H1 (cell line): ENCODE data around the gene SEMA6D. TPM values are rescaled to one million over a fixed set of nuclear protein-coding genes. Genes with fewer than 3 reads are reported as not detected.

ENCODE experiments used
- CTCF ChIA-PET: fragments of 300-600 bp; sonication (Branson Sonifier 250); formaldehyde crosslinking; loops from one replicate; lab custom pipeline; 2021; ENCODE audit not compliant: partially characterized antibody; lab: Charles Lee
- POLR2A ChIA-PET: fragments of 300-600 bp; sonication (Branson Sonifier 250); formaldehyde crosslinking; loops from one replicate; lab custom pipeline; 2021; ENCODE audit warnings: inconsistent platforms; ENCODE audit not compliant: partially characterized antibody; lab: Charles Lee
- DNase-seq, 2 experiments: peaks; one replicate each; pipeline versions ENCODE4 v3.0.0 to v3.0.0-alpha.2; 2010 to 2022; ENCODE audit warnings: low spot score in 2 of 2, low read depth in 1 of 2, mixed read lengths in 1 of 2
- FAIRE-seq: peaks from 2 replicates; lab custom pipeline; 2011; peaks lifted over from hg19 to GRCh38; lab: Jason Lieb, UNC
- H2AFZ ChIP-seq: 2 replicates; pipeline ENCODE4 v1.8.1; 2012; ENCODE audit warnings: low read length, inconsistent platforms
- H2AK5ac ChIP-seq: 2 replicates; pipeline ENCODE4 v1.6.1; 2013; ENCODE audit warnings: low read depth, low read length
- H2BK120ac ChIP-seq: replicated peaks from 2 replicates; pipeline ENCODE3; 2013; ENCODE audit warnings: low read depth, low read length, inconsistent platforms
- H2BK12ac ChIP-seq: 2 replicates; pipeline ENCODE4 v1.6.1; 2013; ENCODE audit warnings: low read depth, low read length
- H2BK15ac ChIP-seq: 2 replicates; pipeline ENCODE4 v1.6.1; 2013; ENCODE audit warnings: low read length
- H2BK20ac ChIP-seq: 2 replicates; pipeline ENCODE4 v1.6.1; 2013; ENCODE audit warnings: low read length
- H2BK5ac ChIP-seq: 2 replicates; pipeline ENCODE4 v1.6.1; 2013; ENCODE audit warnings: low read depth, low read length
- H3K14ac ChIP-seq: 2 replicates; pipeline ENCODE4 v1.6.1; 2013; ENCODE audit warnings: inconsistent platforms; ENCODE audit not compliant: insufficient read length
- H3K18ac ChIP-seq: 2 replicates; pipeline ENCODE4 v1.6.1; 2013; ENCODE audit warnings: low read length; ENCODE audit errors: extremely low read depth
- H3K23ac ChIP-seq: 2 replicates; pipeline ENCODE4 v1.6.1; 2013; ENCODE audit warnings: inconsistent platforms; ENCODE audit not compliant: insufficient read length
- H3K23me2 ChIP-seq: 2 replicates; pipeline ENCODE4 v1.6.1; 2013; ENCODE audit warnings: low read depth, low read length
- H3K27ac ChIP-seq: 2 replicates; pipeline ENCODE4 v1.6.1; 2011; ENCODE audit warnings: low read depth, low read length, inconsistent platforms
- H3K27me3 ChIP-seq, 4 experiments: replicated peaks in 1 of 4; 1 replicate in 1 of 4; 2 replicates in 3 of 4; pipeline versions ENCODE4 v1.6.1 to v1.8.1; 2011 to 2013; ENCODE audit warnings: low read length in 3 of 4, mild to moderate bottlenecking in 3 of 4, inconsistent platforms in 2 of 4, mixed read lengths in 2 of 4, moderate library complexity in 1 of 4; ENCODE audit not compliant: control insufficient read depth in 3 of 4, insufficient read depth in 3 of 4; ENCODE audit errors: extremely low read depth in 1 of 4
- H3K36me3 ChIP-seq, 4 experiments: 2 replicates each; pipeline versions ENCODE4 v1.6.1 to v1.8.1; 2011 to 2013; ENCODE audit warnings: mild to moderate bottlenecking in 4 of 4, low read length in 3 of 4, moderate library complexity in 2 of 4, control low read depth in 1 of 4, inconsistent platforms in 1 of 4; ENCODE audit not compliant: insufficient read depth in 4 of 4, control insufficient read depth in 2 of 4
- H3K4ac ChIP-seq: replicated peaks from 2 replicates; pipeline ENCODE3; 2013; ENCODE audit warnings: low read length, low read depth, mixed read lengths, inconsistent platforms; ENCODE audit not compliant: insufficient read length
- H3K4me1 ChIP-seq, 4 experiments: replicated peaks in 1 of 4; 1 replicate in 1 of 4; 2 replicates in 3 of 4; pipeline versions ENCODE4 v1.6.1 to v1.8.1; 2011 to 2013; ENCODE audit warnings: low read length in 3 of 4, inconsistent platforms in 2 of 4, mixed read lengths in 1 of 4; ENCODE audit not compliant: insufficient read depth in 4 of 4, control insufficient read depth in 3 of 4
- H3K4me2 ChIP-seq, 2 experiments: 2 replicates each; pipeline versions ENCODE4 v1.6.1 to v1.8.1; 2011 to 2013; ENCODE audit warnings: low read depth in 2 of 2, low read length in 2 of 2, control low read depth in 1 of 2, inconsistent platforms in 1 of 2, mild to moderate bottlenecking in 1 of 2; ENCODE audit not compliant: insufficient read depth in 1 of 2
- H3K4me3 ChIP-seq, 4 experiments: fragments of 200-600, 300-600 bp in 1 of 4; sonication (generic), shearing (Covaris generic), sonication (Bioruptor Twin) in 1 of 4; 2 replicates each; pipeline versions ENCODE4 v1.5.1 to v1.8.1; 2011 to 2016; ENCODE audit warnings: low read length in 4 of 4, low read depth in 3 of 4, control low read depth in 2 of 4, inconsistent platforms in 2 of 4, mild to moderate bottlenecking in 2 of 4, mixed read lengths in 1 of 4, moderate library complexity in 1 of 4; ENCODE audit not compliant: insufficient read depth in 2 of 4; ENCODE audit errors: extremely low read depth in 1 of 4
- H3K56ac ChIP-seq: replicated peaks from 2 replicates; pipeline ENCODE3; 2013; ENCODE audit warnings: low read depth, mild to moderate bottlenecking, mixed read lengths, low read length, inconsistent platforms; ENCODE audit not compliant: insufficient read length
- H3K79me1 ChIP-seq: 2 replicates; pipeline ENCODE4 v1.6.1; 2013; ENCODE audit warnings: low read depth, low read length, control low read depth
- H3K79me2 ChIP-seq, 2 experiments: 2 replicates each; pipeline versions ENCODE4 v1.6.1 to v1.8.1; 2012 to 2013; ENCODE audit warnings: low read length in 2 of 2, mild to moderate bottlenecking in 2 of 2, inconsistent platforms in 1 of 2; ENCODE audit not compliant: insufficient read depth in 2 of 2, control insufficient read depth in 1 of 2
- H3K9ac ChIP-seq, 4 experiments: replicated peaks in 1 of 4; 1 replicate in 1 of 4; 2 replicates in 3 of 4; pipeline versions ENCODE4 v1.6.1 to v1.8.1; 2011 to 2013; ENCODE audit warnings: low read depth in 3 of 4, low read length in 3 of 4, control low read depth in 2 of 4, mild to moderate bottlenecking in 2 of 4, moderate library complexity in 2 of 4, inconsistent platforms in 1 of 4; ENCODE audit errors: extremely low read depth in 1 of 4
- H3K9me3 ChIP-seq, 2 experiments: 2 replicates each; pipeline versions ENCODE4 v1.6.1 to v1.8.1; 2012 to 2013; ENCODE audit warnings: mild to moderate bottlenecking in 2 of 2, moderate library complexity in 2 of 2, control low read depth in 1 of 2, inconsistent platforms in 1 of 2, low read depth in 1 of 2, low read length in 1 of 2, mixed read lengths in 1 of 2; ENCODE audit not compliant: insufficient read depth in 2 of 2
- H4K20me1 ChIP-seq, 2 experiments: replicated peaks in 1 of 2; 2 replicates each; pipeline versions ENCODE3 to v1.8.1; 2011 to 2013; ENCODE audit warnings: inconsistent platforms in 2 of 2, low read length in 2 of 2, mild to moderate bottlenecking in 1 of 2; ENCODE audit not compliant: insufficient read depth in 2 of 2, control insufficient read depth in 1 of 2
- H4K5ac ChIP-seq: 2 replicates; pipeline ENCODE4 v1.6.1; 2013; ENCODE audit warnings: low read length, low read depth, mixed read lengths, inconsistent platforms; ENCODE audit not compliant: insufficient read length
- H4K8ac ChIP-seq: 2 replicates; pipeline ENCODE4 v1.8.0; 2013; ENCODE audit warnings: mild to moderate bottlenecking, moderate library complexity, low read length, inconsistent platforms; ENCODE audit not compliant: insufficient read depth; ENCODE audit errors: extremely low read depth
- H4K91ac ChIP-seq: replicated peaks from 2 replicates; pipeline ENCODE3; 2013; ENCODE audit warnings: low read length, mixed read lengths, inconsistent platforms; ENCODE audit not compliant: insufficient read length
- ASH2L ChIP-seq: fragments of 200-600, 300-600 bp; sonication (generic); IDR thresholded peaks from one replicate; pipeline ENCODE4 v1.7.1; 2017; ENCODE audit warnings: low read length
- BCL11A ChIP-seq, 2 experiments: IDR thresholded peaks; one replicate each; pipeline ENCODE4 v1.6.1; 2011; ENCODE audit warnings: low read depth in 2 of 2, low read length in 2 of 2, mild to moderate bottlenecking in 2 of 2
- SAP30 ChIP-seq: fragments of 300-600 bp; sonication (generic); IDR thresholded peaks from 2 replicates; pipeline ENCODE4 v1.7.1; 2012; ENCODE audit warnings: low read length, moderate library complexity, mild to moderate bottlenecking, inconsistent platforms; ENCODE audit not compliant: insufficient read depth, insufficient replicate concordance
- WGBS, 2 experiments: shearing (Covaris generic) in 1 of 2; methylation state at CpG; one replicate each; pipeline versions ENCODE4 v1.1.6 to v1.1.7; 2013 to 2015; ENCODE audit warnings: low lambda C conversion rate in 2 of 2, mixed read lengths in 2 of 2, inconsistent platforms in 1 of 2, low coverage in 1 of 2, missing lambda C conversion rate in 1 of 2; ENCODE audit not compliant: insufficient replicate concordance in 2 of 2, insufficient coverage in 1 of 2, insufficient read length in 1 of 2; ENCODE audit errors: extremely low coverage in 1 of 2, missing lambda C conversion rate in 1 of 2; 5-methylcytosine and 5-hydroxymethylcytosine counted together
- polyA plus RNA-seq, 7 experiments: library from polyadenylated mRNA; depleted of rRNA in 3 of 7; stranded (reverse) in 5 of 7; unstranded in 2 of 7; fragments of >200 nt in 5 of 7; fragments of 200-250 nt in 2 of 7; gene quantifications; 1 replicate in 5 of 7; 2 replicates in 1 of 7; 4 replicates in 1 of 7; pipeline versions ENCODE4 v1.2.1 to v1.2.3, GENCODE V29; 2011 to 2013; ENCODE audit warnings: missing spikeins in 2 of 7, mixed read lengths in 2 of 7
- total RNA-seq: library from RNA; stranded (reverse); fragmentation: NEBNext Ultra II Directional; extraction: Animal tissue kit (Norgen Biotek cat#: 25700); gene quantifications from 2 replicates; pipeline ENCODE4 v1.2.1, GENCODE V29; 2021

The SEMA6D gene
- total and polyA plus RNA-seq, 2 of the 8 experiments (the other 6 are each of a cell fraction or from before 2014, with no cell fraction given), result 2.2 to 3.8 TPM

- WGBS, 2 experiments, result 5% methylated on average over 1 of the region's 1 CpG; no CpG with 5 or more reads in 1 of the 2 experiments
- Histone ChIP-seq H2BK12ac (no peak overlapping the region), H3K4me3 (peak overlapping the region in 1 of 4 experiments; percentile 32; a peak in 1 of 8 replicates), H3K79me1 (no peaks in the 10 kb centered on the region), H4K20me1 (no peaks in the 10 kb centered on the region), H2AK5ac (no peak overlapping the region), H4K5ac (no peak overlapping the region), H3K9me3 (no peaks in the 10 kb centered on the region), H3K4me2 (peak overlapping the region; percentile 15 to 39; a peak in 2 of 4 replicates), H3K23ac (no peak overlapping the region), H3K27ac (no peak overlapping the region), H3K18ac (no peak overlapping the region), H3K9ac (no peak overlapping the region), H3K27me3 (no peaks in the 10 kb centered on the region), H3K56ac (no peak overlapping the region), H2BK15ac (no peak overlapping the region), H4K8ac (no peak overlapping the region), H3K36me3 (no peaks in the 10 kb centered on the region), H3K4me1 (peaks cover 0 to 10% (median 5%) of the 10 kb centered on the region in 4 experiments; a peak in 4 of 7 replicates), H2BK20ac (no peak overlapping the region), H3K4ac (no peak overlapping the region), H2BK120ac (no peak overlapping the region), H4K91ac (no peak overlapping the region), H3K14ac (no peak overlapping the region), H2BK5ac (no peak overlapping the region), H3K23me2 (no peaks in the 10 kb centered on the region), H2AFZ (no peak overlapping the region), H3K79me2 (no peaks in the 10 kb centered on the region)
- TF ChIP-seq ASH2L (no peak), BCL11A (IDR thresholded peaks at IDR 0.05; ENCODE audit: low read depth in 2 of 2, low read length in 2 of 2) (no peak), SAP30 (no peak)
- FAIRE-seq, result no peak
- CTCF ChIA-PET, result no interaction called here
- POLR2A ChIA-PET, result no interaction called here
- no peak for DNase-seq
These were observed 61.0 kb downstream of the SEMA6D start for GRCh38 chr15:47778263-47778770.
